ENCODE data around the gene ADGRF1. TPM values are rescaled to one million over a fixed set of nuclear protein-coding genes. Genes with fewer than 3 reads are reported as not detected.
"Not testable (repeated sequence)": the region's sequence is repeated elsewhere in the genome, so short reads cannot be mapped to it uniquely, and the experiment has no call there.

ADGRF1 gene
- total RNA-seq, 4 donors from 2014 or later = 0.83 TPM; not detected in 3

DNA sequence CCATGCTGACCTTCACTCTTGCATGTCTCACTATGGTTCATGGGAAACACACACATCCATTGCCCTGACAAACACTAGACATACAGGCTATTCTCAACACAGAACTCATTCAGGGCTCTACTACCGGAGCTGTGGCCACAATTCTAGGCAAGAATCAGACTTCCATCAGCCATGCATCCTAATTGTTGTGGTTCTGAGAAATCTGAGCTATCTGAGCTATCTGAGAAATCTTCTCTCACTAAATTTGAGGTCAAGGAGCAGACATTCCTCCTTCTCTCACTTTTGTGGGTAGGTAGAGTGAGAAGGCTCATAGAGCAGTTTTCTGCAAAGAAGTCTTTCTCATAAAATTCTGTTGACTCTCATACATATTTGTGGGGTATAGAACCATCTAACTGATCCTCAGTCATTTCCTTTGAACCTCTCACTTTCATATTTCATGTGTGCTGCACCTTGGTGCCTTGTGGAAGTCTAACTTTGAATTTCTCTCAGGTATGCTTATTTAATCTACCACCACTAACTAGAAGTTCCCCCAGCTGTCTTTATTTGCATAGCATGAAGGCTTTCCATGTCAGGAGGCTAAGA, 43.6 kb downstream of the ADGRF1 start:
- no peaks in the 10 kb centered on the region for H3K36me3 ChIP-seq
- H3K4me1 ChIP-seq = no peaks in the 10 kb centered on the region
- WGBS = 69% methylated on average over 1 of the region's 1 CpG
- intact Hi-C loops (cut with DNase I) = no loop called here
- no peak overlapping the region for H3K4me3 ChIP-seq
- H3K27me3 ChIP-seq = no peaks in the 10 kb centered on the region
- TF ChIP-seq POLR2AphosphoS5 (IDR thresholded peaks at IDR 0.05) (no peak), EP300 (IDR thresholded peaks at IDR 0.05) (no peak), POLR2A (IDR thresholded peaks at IDR 0.05; ENCODE audit: low read depth) (no peak)
- TF ChIP-seq, protein P1, sequence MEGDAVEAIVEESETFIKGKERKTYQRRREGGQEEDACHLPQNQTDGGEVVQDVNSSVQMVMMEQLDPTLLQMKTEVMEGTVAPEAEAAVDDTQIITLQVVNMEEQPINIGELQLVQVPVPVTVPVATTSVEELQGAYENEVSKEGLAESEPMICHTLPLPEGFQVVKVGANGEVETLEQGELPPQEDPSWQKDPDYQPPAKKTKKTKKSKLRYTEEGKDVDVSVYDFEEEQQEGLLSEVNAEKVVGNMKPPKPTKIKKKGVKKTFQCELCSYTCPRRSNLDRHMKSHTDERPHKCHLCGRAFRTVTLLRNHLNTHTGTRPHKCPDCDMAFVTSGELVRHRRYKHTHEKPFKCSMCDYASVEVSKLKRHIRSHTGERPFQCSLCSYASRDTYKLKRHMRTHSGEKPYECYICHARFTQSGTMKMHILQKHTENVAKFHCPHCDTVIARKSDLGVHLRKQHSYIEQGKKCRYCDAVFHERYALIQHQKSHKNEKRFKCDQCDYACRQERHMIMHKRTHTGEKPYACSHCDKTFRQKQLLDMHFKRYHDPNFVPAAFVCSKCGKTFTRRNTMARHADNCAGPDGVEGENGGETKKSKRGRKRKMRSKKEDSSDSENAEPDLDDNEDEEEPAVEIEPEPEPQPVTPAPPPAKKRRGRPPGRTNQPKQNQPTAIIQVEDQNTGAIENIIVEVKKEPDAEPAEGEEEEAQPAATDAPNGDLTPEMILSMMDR (IDR thresholded peaks at IDR 0.05) = no peak
- no peak for DNase-seq (ENCODE audit: extremely low spot score)
- H3K27ac ChIP-seq (replicated peaks in 1 of 4) = no peak overlapping the region
- H3K9me3 ChIP-seq = no peaks in the 10 kb centered on the region

DNA sequence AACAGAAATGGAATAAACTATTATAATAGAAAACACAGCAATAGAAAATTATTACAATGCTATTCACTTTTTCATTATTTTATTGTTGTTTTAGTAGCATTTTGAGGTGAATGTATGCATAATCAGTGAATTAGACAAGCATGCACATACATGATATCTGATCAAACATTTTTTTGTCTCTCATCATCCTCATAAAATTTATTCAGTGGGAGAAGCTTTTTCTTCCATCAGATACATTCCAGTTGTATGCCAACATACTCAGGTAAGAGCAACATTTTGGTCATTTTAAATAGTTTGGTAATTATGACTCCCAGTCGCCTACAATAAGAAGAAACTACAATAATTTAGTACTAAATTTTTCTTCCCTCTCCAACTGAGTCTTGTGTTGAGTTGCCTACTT, 44.5 kb downstream of the ADGRF1 start:
- TF ChIP-seq POLR2AphosphoS5 (IDR thresholded peaks at IDR 0.05) = no peak
- no peak overlapping the region for H3K4me3 ChIP-seq
- H3K27me3 ChIP-seq = no peaks in the 10 kb centered on the region
- DNase-seq (ENCODE audit: extremely low spot score) = no peak
- intact Hi-C loops (cut with DNase I) = no loop called here
- no peaks in the 10 kb centered on the region for H3K4me1 ChIP-seq
- no peaks in the 10 kb centered on the region for H3K9me3 ChIP-seq
- no peaks in the 10 kb centered on the region for H3K36me3 ChIP-seq
- 94% methylated on average over 1 of the region's 1 CpG for WGBS
- no peak overlapping the region for H3K27ac ChIP-seq (replicated peaks in 1 of 4)

DNA sequence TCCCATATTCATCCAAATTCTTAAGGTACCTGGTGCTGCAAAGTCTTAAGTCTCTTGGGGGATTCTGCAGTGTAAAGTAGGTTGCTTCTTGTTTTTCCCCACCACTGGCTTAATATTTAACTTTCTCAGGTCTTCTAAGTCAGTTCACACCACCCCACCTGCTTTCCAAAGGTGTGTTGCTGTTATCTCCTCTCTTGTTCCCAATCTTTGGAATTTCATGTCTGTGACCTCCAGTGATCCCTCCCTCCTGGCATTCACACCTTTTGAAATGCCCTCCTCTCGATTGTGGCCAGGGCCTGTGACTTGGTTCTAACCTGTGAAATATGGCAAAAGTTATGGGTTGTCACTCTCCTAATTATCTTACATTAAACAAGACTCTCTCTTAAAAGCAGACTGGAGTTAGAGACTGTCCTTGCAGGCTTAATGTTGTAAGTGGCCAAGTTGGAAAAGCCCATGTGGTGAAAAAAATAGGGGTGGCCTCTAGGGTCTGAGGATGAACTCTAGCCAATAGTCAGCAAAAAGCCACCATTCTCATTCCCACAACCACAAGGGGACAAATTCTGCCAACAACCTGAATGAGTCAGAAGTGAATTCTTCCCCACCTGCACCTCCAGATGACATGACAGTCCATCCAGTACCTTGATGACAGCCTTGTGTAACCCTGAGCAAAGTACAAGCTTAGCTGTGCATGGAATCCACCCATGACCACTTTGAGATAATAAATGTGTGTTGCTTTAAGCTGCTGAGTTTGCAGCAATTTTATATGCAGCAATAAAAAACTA, 45.1 kb downstream of the ADGRF1 start:
- no peaks in the 10 kb centered on the region for H3K36me3 ChIP-seq
- DNase-seq (ENCODE audit: extremely low spot score) = no peak
- no peaks in the 10 kb centered on the region for H3K4me1 ChIP-seq
- H3K27ac ChIP-seq (replicated peaks in 1 of 4) = no peak overlapping the region
- H3K9me3 ChIP-seq = no peaks in the 10 kb centered on the region
- intact Hi-C loops (cut with DNase I) = no loop called here
- H3K27me3 ChIP-seq = no peaks in the 10 kb centered on the region
- 43% methylated on average over 1 of the region's 1 CpG for WGBS
- H3K4me3 ChIP-seq = no peak overlapping the region
- TF ChIP-seq POLR2AphosphoS5 (IDR thresholded peaks at IDR 0.05) (no peak), POLR2A (IDR thresholded peaks at IDR 0.05; ENCODE audit: low read depth) (no peak), EP300 (IDR thresholded peaks at IDR 0.05) (no peak)
- TF ChIP-seq, protein P1 (IDR thresholded peaks at IDR 0.05) = no peak

DNA sequence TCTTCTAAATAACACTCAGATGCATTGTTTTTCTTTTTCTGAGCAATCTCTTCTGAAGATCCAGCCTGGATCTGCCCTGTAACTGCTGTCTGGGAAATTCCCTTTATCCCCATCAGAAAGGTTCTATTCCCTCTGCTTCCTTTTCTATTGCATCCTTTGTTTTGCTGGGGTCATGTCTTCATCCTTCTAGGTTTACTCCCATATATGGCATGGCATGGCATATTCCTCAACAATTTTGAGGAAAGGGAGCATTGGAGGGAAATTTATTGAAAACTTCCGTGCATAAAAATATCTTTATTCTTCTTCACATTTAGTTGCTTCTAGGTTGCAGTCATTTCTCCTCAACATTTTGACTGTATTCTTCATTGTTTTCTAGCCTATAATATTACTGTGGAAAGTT, 47.2 kb downstream of the ADGRF1 start:
- Histone ChIP-seq H3K27ac (replicated peaks in 1 of 4) (no peak overlapping the region), H3K27me3 (no peaks in the 10 kb centered on the region), H3K4me1 (peaks cover 0 to 7% (median 0%) of the 10 kb centered on the region in 4 donors), H3K9me3 (no peaks in the 10 kb centered on the region), H3K36me3 (no peaks in the 10 kb centered on the region), H3K4me3 (no peak overlapping the region)
- WGBS = 52% methylated on average over 1 of the region's 1 CpG
- TF ChIP-seq POLR2AphosphoS5 (IDR thresholded peaks at IDR 0.05) (no peak), POLR2A (IDR thresholded peaks at IDR 0.05; ENCODE audit: low read depth) (no peak), EP300 (IDR thresholded peaks at IDR 0.05) (no peak)
- TF ChIP-seq, protein P1 (IDR thresholded peaks at IDR 0.05) = no peak
- DNase-seq (ENCODE audit: extremely low spot score) = no peak
- intact Hi-C loops (cut with DNase I) = no loop called here

DNA sequence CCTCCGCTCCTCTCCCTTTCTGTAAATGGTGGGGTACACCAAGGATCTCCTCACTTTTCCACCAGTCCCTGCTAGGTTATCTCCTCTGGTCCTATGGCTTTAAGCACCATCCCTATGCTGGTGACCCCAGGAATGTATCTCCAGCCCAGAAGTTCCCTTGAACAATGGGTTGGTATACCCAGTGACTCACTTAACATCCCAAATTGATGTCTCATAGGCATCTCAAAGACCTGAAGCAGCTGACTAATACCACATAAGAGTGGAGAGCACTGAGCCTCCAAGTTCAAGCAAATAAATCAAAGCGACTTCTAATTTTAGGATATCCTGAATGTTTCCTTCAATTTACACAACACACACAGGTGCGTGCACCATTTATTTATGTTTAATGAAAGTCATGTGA, 48.3 kb downstream of the ADGRF1 start:
- Histone ChIP-seq H3K27me3 (no peaks in the 10 kb centered on the region), H3K9me3 (no peaks in the 10 kb centered on the region), H3K27ac (replicated peaks in 1 of 4) (no peak overlapping the region), H3K4me3 (no peak overlapping the region), H3K36me3 (no peaks in the 10 kb centered on the region), H3K4me1 (peaks cover 0 to 7% (median 0%) of the 10 kb centered on the region in 4 donors)
- no peak for DNase-seq (ENCODE audit: extremely low spot score)
- TF ChIP-seq EP300 (IDR thresholded peaks at IDR 0.05) (no peak), POLR2AphosphoS5 (IDR thresholded peaks at IDR 0.05) (no peak), POLR2A (IDR thresholded peaks at IDR 0.05; ENCODE audit: low read depth) (no peak)
- TF ChIP-seq, protein P1 (IDR thresholded peaks at IDR 0.05) = no peak
- intact Hi-C loops (cut with DNase I) = no loop called here
- WGBS = 89% methylated on average over 3 of the region's 3 CpGs

DNA sequence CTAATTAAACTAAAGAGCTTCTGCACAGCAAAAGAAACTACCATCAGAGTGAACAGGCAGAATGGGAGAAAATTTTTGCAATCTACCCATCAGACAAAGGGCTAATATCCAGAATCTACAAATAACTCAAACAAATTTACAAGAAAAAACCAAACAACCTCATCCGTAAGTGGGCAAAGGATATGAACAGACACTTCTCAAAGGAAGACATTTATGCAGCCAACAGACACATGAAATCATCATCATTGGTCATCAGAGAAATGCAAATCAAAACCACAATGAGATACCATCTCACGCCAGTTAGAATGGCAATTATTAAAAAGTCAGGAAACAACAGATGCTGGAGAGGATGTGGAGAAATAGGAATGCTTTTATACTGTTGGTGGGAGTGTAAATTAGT, 49.7 kb downstream of the ADGRF1 start:
- intact Hi-C loops (cut with DNase I); DNase-seq (ENCODE audit: extremely low spot score); H3K27ac ChIP-seq (replicated peaks in 1 of 4); H3K27me3 ChIP-seq; H3K36me3 ChIP-seq; H3K9me3 ChIP-seq; H3K4me3 ChIP-seq; H3K4me1 ChIP-seq: not testable (repeated sequence)
- 95% methylated on average over 2 of the region's 2 CpGs for WGBS

Data from esophagus muscularis mucosa (tissue), 4 donors.